Hematopoietic multipotent progenitor cell treated with erythropoietin and hydrocortisone succinate and interleukin-3 and kit ligand, for 15 days (in vitro differentiated cells): ENCODE results near the gene APOC1.

Source experiments
- DNase-seq: peaks from one replicate; pipeline ENCODE4 v3.0.0-alpha.2; 2015; ENCODE audit warnings: low spot score

APOC1 gene

GRCh38 chr19:44955505-44956439, 41.4 kb downstream of the APOC1 start:
- DNase-seq, result peak; percentile 12

GRCh38 chr19:44957526-44957925, 43.1 kb downstream of the APOC1 start:
- no peak for DNase-seq

GRCh38 chr19:44958090-44958489, 43.7 kb downstream of the APOC1 start:
- DNase-seq, result no peak

GRCh38 chr19:44959691-44960090, 45.3 kb downstream of the APOC1 start:
- DNase-seq, result no peak

GRCh38 chr19:44960906-44961728, 46.7 kb downstream of the APOC1 start:
- DNase-seq, result no peak

- DNase-seq, result no peak
Observed at GRCh38 chr19:44961821-44962220, 47.4 kb downstream of the APOC1 start.

GRCh38 chr19:44968118-44968517, 53.7 kb downstream of the APOC1 start:
- no peak for DNase-seq

GRCh38 chr19:44968670-44969069, 54.3 kb downstream of the APOC1 start:
- no peak for DNase-seq
